GM06990 (cell line): ENCODE measurements around the gene SCN8A.
A peak's percentile ranks its signal among the peaks of the same experiment; 100 is the strongest.
"Not testable (repeated sequence)": the region's sequence is repeated elsewhere in the genome, so short reads cannot be mapped to it uniquely, and the experiment has no call there.

Experiments used
- DNase-seq: peaks from one replicate; pipeline ENCODE4 v3.0.0-alpha.2; 2011; ENCODE audit not compliant: insufficient read length; ENCODE audit errors: extremely low read depth
- H3K27me3 ChIP-seq: replicated peaks from 2 replicates; pipeline ENCODE4 v1.6.0; 2011; ENCODE audit warnings: low read length; ENCODE audit not compliant: control insufficient read depth, insufficient read depth
- H3K36me3 ChIP-seq: 2 replicates; pipeline ENCODE4 v1.5.1; 2011; ENCODE audit warnings: low read length; ENCODE audit not compliant: control insufficient read depth, insufficient read depth
- H3K4me3 ChIP-seq: replicated peaks from 2 replicates; pipeline ENCODE4 v1.5.1; 2011; ENCODE audit warnings: low read depth, mild to moderate bottlenecking, control low read depth, low read length
- TF ChIP-seq, protein P1 (sequence below): IDR thresholded peaks from 2 replicates; pipeline ENCODE4 v1.5.1; 2011; ENCODE audit warnings: low read length, control low read depth, mild to moderate bottlenecking, inconsistent platforms; ENCODE audit not compliant: insufficient read depth, poor library complexity, severe bottlenecking

Gene SCN8A

DNA sequence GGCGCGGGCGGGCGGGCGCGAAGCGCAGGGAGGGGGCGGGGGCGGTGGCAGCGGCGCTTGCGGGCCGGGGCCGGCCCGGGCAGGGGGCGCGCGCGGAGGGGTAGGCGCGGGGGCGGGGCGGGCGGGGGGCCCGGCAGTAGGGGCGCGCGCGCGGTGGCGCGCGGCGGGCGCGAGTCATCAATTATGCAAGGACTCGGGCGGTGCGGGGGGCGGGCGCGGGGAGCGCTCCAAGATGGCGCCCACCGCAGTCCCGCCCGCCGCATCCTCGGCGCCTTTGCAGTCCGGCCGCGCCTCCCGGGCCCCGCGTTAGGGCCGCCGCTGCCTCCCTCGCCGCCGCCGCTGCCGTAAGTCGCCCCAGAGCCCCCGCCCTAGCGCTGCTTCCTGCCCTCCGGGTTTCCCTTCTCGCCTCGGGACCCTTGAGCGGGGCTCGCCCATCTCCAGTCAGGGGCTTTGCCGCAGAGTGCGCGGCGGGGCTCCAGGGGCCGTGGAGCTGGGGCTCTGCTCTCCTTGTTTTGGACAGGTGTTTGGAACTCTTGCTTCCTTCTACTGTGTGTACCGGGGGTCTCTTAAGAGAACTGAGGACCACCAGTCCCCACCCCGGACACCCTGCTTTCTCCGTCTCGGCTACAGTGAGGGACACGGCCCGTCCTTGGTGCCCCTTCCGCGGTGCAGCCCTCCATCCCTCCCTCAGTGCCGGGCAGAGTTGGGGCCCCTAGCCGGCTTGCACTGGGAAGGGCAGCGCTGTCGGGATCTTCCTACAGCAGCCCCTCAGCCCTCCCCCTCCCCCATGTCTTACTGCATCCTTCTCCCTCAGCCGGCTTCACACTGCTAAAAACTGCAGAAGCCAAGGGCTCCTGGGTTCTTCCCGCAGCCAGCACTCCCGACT lies at the start of gene SCN8A:
TSS of gene SCN8A (plus strand) at position 218 of the 886 bp plus-strand sequence. CDS start 71,585 bp downstream, outside the sequence.
- DNase-seq: peak; percentile 56

DNA sequence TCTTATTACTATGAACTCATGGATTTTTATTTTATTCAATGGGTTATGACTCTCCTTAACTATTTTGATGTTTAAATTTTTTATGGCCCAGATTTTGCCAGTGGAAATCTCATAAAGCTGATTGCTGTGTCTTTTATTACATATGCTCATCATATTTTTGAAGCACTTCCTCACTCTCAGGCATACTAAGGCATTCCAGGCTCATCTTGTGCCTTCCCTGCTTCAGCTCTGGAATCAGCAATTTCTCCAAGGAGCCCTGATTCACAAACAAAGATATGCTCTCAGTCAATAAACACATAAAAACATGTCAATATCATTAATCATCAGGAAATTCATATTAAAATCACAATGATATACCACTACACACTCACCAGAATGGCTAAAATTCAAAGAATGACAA lies 44.9 kb upstream of the SCN8A start:
- no peaks in the 10 kb centered on the region for H3K36me3 ChIP-seq
- TF ChIP-seq, protein P1, sequence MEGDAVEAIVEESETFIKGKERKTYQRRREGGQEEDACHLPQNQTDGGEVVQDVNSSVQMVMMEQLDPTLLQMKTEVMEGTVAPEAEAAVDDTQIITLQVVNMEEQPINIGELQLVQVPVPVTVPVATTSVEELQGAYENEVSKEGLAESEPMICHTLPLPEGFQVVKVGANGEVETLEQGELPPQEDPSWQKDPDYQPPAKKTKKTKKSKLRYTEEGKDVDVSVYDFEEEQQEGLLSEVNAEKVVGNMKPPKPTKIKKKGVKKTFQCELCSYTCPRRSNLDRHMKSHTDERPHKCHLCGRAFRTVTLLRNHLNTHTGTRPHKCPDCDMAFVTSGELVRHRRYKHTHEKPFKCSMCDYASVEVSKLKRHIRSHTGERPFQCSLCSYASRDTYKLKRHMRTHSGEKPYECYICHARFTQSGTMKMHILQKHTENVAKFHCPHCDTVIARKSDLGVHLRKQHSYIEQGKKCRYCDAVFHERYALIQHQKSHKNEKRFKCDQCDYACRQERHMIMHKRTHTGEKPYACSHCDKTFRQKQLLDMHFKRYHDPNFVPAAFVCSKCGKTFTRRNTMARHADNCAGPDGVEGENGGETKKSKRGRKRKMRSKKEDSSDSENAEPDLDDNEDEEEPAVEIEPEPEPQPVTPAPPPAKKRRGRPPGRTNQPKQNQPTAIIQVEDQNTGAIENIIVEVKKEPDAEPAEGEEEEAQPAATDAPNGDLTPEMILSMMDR: no peak
- DNase-seq: no peak
- H3K4me3 ChIP-seq: no peak overlapping the region
- peaks cover 2% of the 10 kb centered on the region for H3K27me3 ChIP-seq

More for the DNA sequence above, at the start of gene SCN8A:
- no peaks in the 10 kb centered on the region for H3K36me3 ChIP-seq
- peak within 1 kb of the TSS; percentile 56 for H3K4me3 ChIP-seq
- TF ChIP-seq, protein P1: no peak
- peaks cover 2% of the 10 kb centered on the region for H3K27me3 ChIP-seq

DNA sequence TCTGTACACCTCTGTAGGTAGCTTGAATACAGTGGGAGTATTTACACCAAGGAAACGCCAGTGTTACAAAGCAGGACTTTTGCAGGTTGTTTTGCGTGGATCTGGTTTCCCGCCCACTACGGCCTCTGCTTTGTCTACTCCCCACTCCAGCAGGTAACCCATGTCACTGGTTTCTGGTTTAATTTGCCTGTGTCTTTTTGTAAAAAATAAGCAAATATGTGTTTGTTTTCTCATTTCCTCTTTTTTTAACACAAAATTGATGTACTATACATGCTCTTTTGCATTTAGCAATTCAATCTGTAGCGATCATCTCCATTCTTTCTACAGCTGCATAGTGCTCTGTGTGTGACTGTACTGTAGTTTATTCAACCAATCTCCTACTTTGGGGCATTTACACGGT lies 43.4 kb upstream of the SCN8A start:
- no peak for DNase-seq
- no peak overlapping the region for H3K4me3 ChIP-seq
- peaks cover 2% of the 10 kb centered on the region for H3K27me3 ChIP-seq
- H3K36me3 ChIP-seq: no peaks in the 10 kb centered on the region
- TF ChIP-seq, protein P1: no peak

DNA sequence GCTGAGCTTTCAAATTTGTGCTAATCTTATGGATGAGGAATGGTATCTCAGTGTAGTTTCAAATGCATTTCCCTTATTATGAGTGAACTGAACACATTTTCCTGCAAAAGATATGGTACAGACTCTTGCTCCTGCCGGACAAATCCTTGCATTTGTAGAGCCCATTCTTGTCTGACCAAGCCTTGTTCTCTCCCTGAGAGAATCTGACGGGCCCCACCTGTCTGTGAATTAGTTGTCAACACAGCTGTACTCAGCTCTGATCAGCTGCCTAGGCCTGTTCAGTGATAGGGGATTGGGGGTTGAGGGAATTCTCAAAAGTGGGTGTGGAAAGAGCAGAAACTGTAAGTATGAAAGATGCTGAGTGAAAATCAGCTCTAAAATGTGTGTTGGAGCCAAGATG lies 42.8 kb upstream of the SCN8A start:
- peaks cover 2% of the 10 kb centered on the region for H3K27me3 ChIP-seq
- no peak overlapping the region for H3K4me3 ChIP-seq
- no peaks in the 10 kb centered on the region for H3K36me3 ChIP-seq
- DNase-seq: no peak
- TF ChIP-seq, protein P1: no peak

DNA sequence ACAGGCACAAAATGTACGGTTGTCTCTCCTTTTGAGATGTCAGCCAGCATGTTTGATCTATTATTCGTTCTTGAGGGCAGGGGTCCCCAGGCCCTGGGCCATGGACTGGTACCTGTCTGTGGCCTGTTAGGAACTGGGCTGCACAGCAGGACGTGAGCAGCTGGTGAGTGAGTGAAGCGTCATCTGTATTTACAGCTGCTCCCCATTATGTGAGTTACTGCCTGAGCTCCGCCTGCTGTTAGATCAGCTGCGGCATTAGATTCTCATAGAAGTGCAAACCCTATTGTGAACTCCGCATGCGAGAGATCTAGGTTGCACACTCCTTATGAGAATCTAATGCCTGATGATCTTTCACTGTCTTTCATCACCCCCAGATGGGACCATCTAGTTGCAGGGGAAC lies 41.4 kb upstream of the SCN8A start:
- no peak overlapping the region for H3K4me3 ChIP-seq
- no peak for DNase-seq
- H3K27me3 ChIP-seq: peaks cover 2% of the 10 kb centered on the region
- TF ChIP-seq, protein P1: no peak
- no peaks in the 10 kb centered on the region for H3K36me3 ChIP-seq

DNA sequence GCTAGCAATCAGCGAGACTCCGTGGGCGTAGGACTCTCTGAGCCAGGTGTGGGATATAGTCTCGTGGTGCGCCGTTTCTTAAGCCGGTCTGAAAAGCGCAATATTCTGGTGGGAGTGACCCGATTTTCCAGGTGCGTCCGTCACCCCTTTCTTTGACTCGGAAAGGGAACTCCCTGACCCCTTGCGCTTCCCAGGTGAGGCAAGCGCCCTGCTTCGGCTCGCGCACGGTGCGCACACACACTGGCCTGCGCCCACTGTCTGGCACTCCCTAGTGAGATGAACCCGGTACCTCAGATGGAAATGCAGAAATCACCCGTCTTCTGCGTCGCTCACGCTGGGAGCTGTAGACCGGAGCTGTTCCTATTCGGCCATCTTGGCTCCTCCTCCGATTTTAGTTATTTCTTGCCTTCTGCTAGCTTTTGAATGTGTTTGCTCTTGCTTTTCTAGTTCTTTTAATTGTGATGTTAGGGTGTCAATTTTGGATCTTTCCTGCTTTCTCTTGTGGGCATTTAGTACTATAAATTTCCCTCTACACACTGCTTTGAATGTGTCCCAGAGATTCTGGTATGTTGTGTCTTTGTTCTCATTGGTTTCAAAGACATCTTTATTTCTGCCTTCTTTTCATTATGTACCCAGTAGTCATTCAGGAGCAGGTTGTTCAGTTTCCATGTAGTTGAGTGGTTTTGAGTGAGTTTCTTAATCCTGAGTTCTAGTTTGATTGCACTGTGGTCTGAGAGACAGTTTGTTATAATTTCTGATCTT lies 22.6 kb upstream of the SCN8A start:
- not testable (repeated sequence) for H3K36me3 ChIP-seq, H3K4me3 ChIP-seq, H3K27me3 ChIP-seq, DNase-seq
